ENCODE data around the gene DFFA. TPM values are rescaled to one million over a fixed set of nuclear protein-coding genes. Genes with fewer than 3 reads are reported as not detected.
"Not testable (repeated sequence)": the region's sequence is repeated elsewhere in the genome, so short reads cannot be mapped to it uniquely, and the experiment has no call there.

Gene DFFA
- total and polyA plus RNA-seq, 2 donors (not counting 1 experiment from before 2014, with no cell fraction given) = 27.8 to 33.5 TPM

GRCh38 chr1:10467078-10467477, 5.3 kb downstream of the DFFA start:
- H3K9me3 ChIP-seq (ENCODE audit: control insufficient read depth, insufficient read depth, low read depth, low read length) = no peaks in the 10 kb centered on the region
- peaks cover 7% of the 10 kb centered on the region for H3K79me2 ChIP-seq (ENCODE audit: control insufficient read depth, insufficient read depth, low read length)
- no peak overlapping the region for H3K4me2 ChIP-seq (ENCODE audit: extremely low read depth, insufficient read depth, low read length)
- H3K4me1 ChIP-seq (ENCODE audit: control insufficient read depth, extremely low read depth, insufficient read depth, low read length) = peaks cover 4% of the 10 kb centered on the region
- peaks cover 11% of the 10 kb centered on the region for H3K36me3 ChIP-seq (ENCODE audit: control insufficient read depth, insufficient read depth, low read length)
- no peak for DNase-seq (ENCODE audit: low read depth in 2 of 2)
- H3K27ac ChIP-seq (ENCODE audit: insufficient read depth, low read length) = no peak overlapping the region
- H3K4me3 ChIP-seq (replicated peaks in 1 of 4; ENCODE audit: control extremely low read depth in 1 of 4, insufficient read depth in 1 of 4, low read depth in 3 of 4, low read length in 4 of 4) = no peak overlapping the region
- H4K20me1 ChIP-seq (ENCODE audit: control insufficient read depth, extremely low read depth, insufficient read depth, low read length) = no peaks in the 10 kb centered on the region
- H3K27me3 ChIP-seq (ENCODE audit: control insufficient read depth, insufficient read depth, low read length) = no peaks in the 10 kb centered on the region
- H2AFZ ChIP-seq (ENCODE audit: low read length) = no peak overlapping the region
- TF ChIP-seq CTCF (conservative IDR thresholded peaks at IDR 0.05 in 1 of 2, IDR thresholded peaks at IDR 0.05 in 1 of 2; ENCODE audit: low read depth in 1 of 2, low read length in 2 of 2) = no peak
- no peak for TF ChIP-seq EZH2 (IDR thresholded peaks at IDR 0.05; ENCODE audit: low read length, missing control alignments)
- H3K9ac ChIP-seq (ENCODE audit: insufficient read depth, low read length) = no peak overlapping the region

GRCh38 chr1:10459184-10459583, 13.1 kb downstream of the DFFA start:
- no peak overlapping the region for H3K4me2 ChIP-seq (ENCODE audit: extremely low read depth, insufficient read depth, low read length)
- H3K27ac ChIP-seq (ENCODE audit: insufficient read depth, low read length) = no peak overlapping the region

GRCh38 chr1:10457875-10458274, 14.5 kb downstream of the DFFA start:
- Histone ChIP-seq H3K4me3 (replicated peaks in 1 of 4; ENCODE audit: control extremely low read depth in 1 of 4, insufficient read depth in 1 of 4, low read depth in 3 of 4, low read length in 4 of 4) (no peak overlapping the region), H4K20me1 (ENCODE audit: control insufficient read depth, extremely low read depth, insufficient read depth, low read length) (no peaks in the 10 kb centered on the region), H3K4me2 (ENCODE audit: extremely low read depth, insufficient read depth, low read length) (no peak overlapping the region), H3K4me1 (ENCODE audit: control insufficient read depth, extremely low read depth, insufficient read depth, low read length) (peaks cover 4% of the 10 kb centered on the region), H3K36me3 (ENCODE audit: control insufficient read depth, insufficient read depth, low read length) (peaks cover 3% of the 10 kb centered on the region), H2AFZ (ENCODE audit: low read length) (no peak overlapping the region), H3K9ac (ENCODE audit: insufficient read depth, low read length) (no peak overlapping the region), H3K27ac (ENCODE audit: insufficient read depth, low read length) (no peak overlapping the region), H3K27me3 (ENCODE audit: control insufficient read depth, insufficient read depth, low read length) (no peaks in the 10 kb centered on the region), H3K79me2 (ENCODE audit: control insufficient read depth, insufficient read depth, low read length) (no peaks in the 10 kb centered on the region), H3K9me3 (ENCODE audit: control insufficient read depth, insufficient read depth, low read depth, low read length) (no peaks in the 10 kb centered on the region)
- TF ChIP-seq EZH2 (IDR thresholded peaks at IDR 0.05; ENCODE audit: low read length, missing control alignments) (no peak), CTCF (conservative IDR thresholded peaks at IDR 0.05 in 1 of 2, IDR thresholded peaks at IDR 0.05 in 1 of 2; ENCODE audit: low read depth in 1 of 2, low read length in 2 of 2) (no peak)
- DNase-seq (ENCODE audit: low read depth in 2 of 2) = no peak

More at GRCh38 chr1:10459184-10459583, 13.1 kb downstream of the DFFA start:
- Histone ChIP-seq H2AFZ (ENCODE audit: low read length) (no peak overlapping the region), H3K4me3 (replicated peaks in 1 of 4; ENCODE audit: control extremely low read depth in 1 of 4, insufficient read depth in 1 of 4, low read depth in 3 of 4, low read length in 4 of 4) (no peak overlapping the region), H3K79me2 (ENCODE audit: control insufficient read depth, insufficient read depth, low read length) (no peaks in the 10 kb centered on the region), H3K27me3 (ENCODE audit: control insufficient read depth, insufficient read depth, low read length) (no peaks in the 10 kb centered on the region), H3K9me3 (ENCODE audit: control insufficient read depth, insufficient read depth, low read depth, low read length) (no peaks in the 10 kb centered on the region), H4K20me1 (ENCODE audit: control insufficient read depth, extremely low read depth, insufficient read depth, low read length) (no peaks in the 10 kb centered on the region), H3K9ac (ENCODE audit: insufficient read depth, low read length) (no peak overlapping the region), H3K4me1 (ENCODE audit: control insufficient read depth, extremely low read depth, insufficient read depth, low read length) (peaks cover 4% of the 10 kb centered on the region), H3K36me3 (ENCODE audit: control insufficient read depth, insufficient read depth, low read length) (peaks cover 8% of the 10 kb centered on the region)
- TF ChIP-seq CTCF (conservative IDR thresholded peaks at IDR 0.05 in 1 of 2, IDR thresholded peaks at IDR 0.05 in 1 of 2; ENCODE audit: low read depth in 1 of 2, low read length in 2 of 2) = no peak
- no peak for TF ChIP-seq EZH2 (IDR thresholded peaks at IDR 0.05; ENCODE audit: low read length, missing control alignments)
- DNase-seq (ENCODE audit: low read depth in 2 of 2) = peak; percentile 72 to 88

GRCh38 chr1:10457462-10457861, 14.9 kb downstream of the DFFA start:
- H2AFZ ChIP-seq (ENCODE audit: low read length); H3K9ac ChIP-seq (ENCODE audit: insufficient read depth, low read length); H3K4me3 ChIP-seq (replicated peaks in 1 of 4; ENCODE audit: control extremely low read depth in 1 of 4, insufficient read depth in 1 of 4, low read depth in 3 of 4, low read length in 4 of 4); H3K36me3 ChIP-seq (ENCODE audit: control insufficient read depth, insufficient read depth, low read length); H3K79me2 ChIP-seq (ENCODE audit: control insufficient read depth, insufficient read depth, low read length); H4K20me1 ChIP-seq (ENCODE audit: control insufficient read depth, extremely low read depth, insufficient read depth, low read length); H3K4me2 ChIP-seq (ENCODE audit: extremely low read depth, insufficient read depth, low read length); H3K27me3 ChIP-seq (ENCODE audit: control insufficient read depth, insufficient read depth, low read length); H3K9me3 ChIP-seq (ENCODE audit: control insufficient read depth, insufficient read depth, low read depth, low read length); H3K27ac ChIP-seq (ENCODE audit: insufficient read depth, low read length); DNase-seq (ENCODE audit: low read depth in 2 of 2); H3K4me1 ChIP-seq (ENCODE audit: control insufficient read depth, extremely low read depth, insufficient read depth, low read length): not testable (repeated sequence)
